Measurements from ENCODE around the gene ATP4A.

The ATP4A gene

GRCh38 chr19:35549879-35550523 lies 13.5 kb downstream of the ATP4A start:
- in situ Hi-C loops (cut with MboI; ENCODE audit: low sequenced_read_pairs) = no loop called here

- in situ Hi-C loops (cut with MboI; ENCODE audit: low sequenced_read_pairs) = no loop called here
Observed at GRCh38 chr19:35549174-35549788, 14.2 kb downstream of the ATP4A start.

GRCh38 chr19:35546532-35546931 lies 16.9 kb downstream of the ATP4A start:
- in situ Hi-C loops (cut with MboI; ENCODE audit: low sequenced_read_pairs) = no loop called here

GRCh38 chr19:35545855-35546381 lies 17.5 kb downstream of the ATP4A start:
- in situ Hi-C loops (cut with MboI; ENCODE audit: low sequenced_read_pairs) = no loop called here

DNA sequence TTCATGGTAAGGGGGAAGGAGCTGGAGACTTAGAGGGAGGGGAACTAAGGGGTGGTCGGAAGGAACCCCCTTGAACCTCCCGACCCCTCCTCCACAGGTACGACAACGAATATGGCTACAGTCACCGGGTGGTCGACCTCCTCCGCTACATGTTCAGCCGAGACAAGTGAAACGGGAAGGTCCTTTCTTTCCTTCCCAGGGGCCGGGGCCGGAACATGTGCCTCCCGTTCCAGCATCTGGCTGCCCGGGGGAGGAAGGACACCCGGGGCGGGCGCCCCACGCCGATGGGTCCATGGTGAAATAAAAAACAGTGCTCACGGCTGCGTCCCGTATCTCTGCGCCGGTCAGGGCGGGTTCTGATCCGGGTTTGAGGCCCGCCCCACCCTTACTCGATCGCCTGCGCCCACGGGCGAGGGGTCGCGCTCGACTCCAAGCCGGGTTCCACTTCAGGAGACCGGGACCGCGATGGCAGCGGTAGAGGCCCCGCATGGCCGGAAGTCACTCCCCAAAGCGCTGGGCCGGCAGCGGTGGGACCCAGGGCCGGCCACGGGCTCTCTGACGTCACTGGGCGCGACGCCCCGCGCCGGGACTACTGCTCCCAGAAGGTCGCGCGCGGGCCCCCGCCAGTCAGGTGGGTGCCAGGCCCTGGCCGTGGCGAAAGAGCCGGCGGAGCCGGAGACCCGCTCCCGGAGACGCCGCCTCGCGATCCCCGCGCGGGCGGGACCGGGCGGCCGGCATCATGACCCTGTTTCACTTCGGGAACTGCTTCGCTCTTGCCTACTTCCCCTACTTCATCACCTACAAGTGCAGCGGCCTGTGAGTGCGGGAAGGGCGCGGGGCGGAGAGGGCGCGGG lies 18.2 kb downstream of the ATP4A start, which contains the start of gene TMEM147:
Gene TMEM147, plus strand, starts transcription at position 626 of the 854 bp plus-strand sequence. Its CDS starts 114 bp downstream, at position 740.
- in situ Hi-C loops (cut with MboI; ENCODE audit: low sequenced_read_pairs) = no loop called here

- in situ Hi-C loops (cut with MboI; ENCODE audit: low sequenced_read_pairs) = no loop called here
Observed at GRCh38 chr19:35544110-35544802, 19.2 kb downstream of the ATP4A start.

DNA sequence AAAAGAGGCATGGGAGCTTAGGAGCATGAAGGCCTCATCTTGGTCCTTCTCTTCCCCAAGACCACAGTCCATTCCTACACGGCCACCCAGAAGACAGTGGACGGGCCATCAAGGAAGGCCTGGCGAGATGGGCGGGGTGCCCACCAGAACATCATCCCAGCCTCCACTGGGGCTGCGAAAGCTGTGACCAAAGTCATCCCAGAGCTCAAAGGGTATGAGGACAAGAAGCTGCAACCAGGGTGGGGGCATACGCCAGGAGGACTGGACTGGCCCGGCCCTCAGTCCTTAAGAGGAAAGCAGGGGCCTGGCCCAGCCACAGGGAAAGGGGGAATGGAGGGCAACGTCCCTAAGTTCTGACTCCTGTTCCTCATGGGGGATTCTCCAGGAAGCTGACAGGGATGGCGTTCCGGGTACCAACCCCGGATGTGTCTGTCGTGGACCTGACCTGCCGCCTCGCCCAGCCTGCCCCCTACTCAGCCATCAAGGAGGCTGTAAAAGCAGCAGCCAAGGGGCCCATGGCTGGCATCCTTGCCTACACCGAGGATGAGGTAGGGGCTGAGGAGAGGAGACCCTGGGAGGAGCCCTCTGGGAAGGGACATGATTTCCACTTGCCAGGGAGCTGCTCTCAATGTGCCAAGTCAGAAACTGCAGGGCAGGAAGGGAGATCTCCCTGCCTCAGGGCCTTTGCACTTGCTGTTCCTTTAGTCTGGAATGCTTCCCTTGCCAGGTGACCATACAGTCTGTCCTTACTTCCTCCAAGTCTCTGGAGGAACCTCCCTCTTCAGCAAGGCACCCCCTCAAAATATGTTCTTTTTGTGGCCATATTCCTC lies 20.0 kb downstream of the ATP4A start:
- in situ Hi-C loops (cut with MboI; ENCODE audit: low sequenced_read_pairs) = no loop called here

DNA sequence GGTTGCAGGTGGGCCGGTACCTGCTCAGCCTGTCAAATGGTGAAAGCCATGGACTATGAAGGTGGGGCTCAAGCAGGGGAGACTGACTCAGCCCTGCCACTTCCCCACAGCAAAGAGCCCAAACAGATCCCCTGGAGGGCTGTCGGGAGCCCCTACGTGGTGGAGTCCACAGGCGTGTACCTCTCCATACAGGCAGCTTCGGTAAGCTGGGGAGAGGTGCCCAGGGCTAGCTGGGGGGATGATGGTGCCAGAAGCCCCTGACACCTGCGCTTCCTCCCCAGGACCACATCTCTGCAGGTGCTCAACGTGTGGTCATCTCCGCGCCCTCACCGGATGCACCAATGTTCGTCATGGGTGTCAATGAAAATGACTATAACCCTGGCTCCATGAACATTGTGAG lies 21.2 kb downstream of the ATP4A start:
- in situ Hi-C loops (cut with MboI; ENCODE audit: low sequenced_read_pairs) = no loop called here

GRCh38 chr19:35540356-35540927 lies 23.0 kb downstream of the ATP4A start:
- in situ Hi-C loops (cut with MboI; ENCODE audit: low sequenced_read_pairs) = no loop called here

DNA sequence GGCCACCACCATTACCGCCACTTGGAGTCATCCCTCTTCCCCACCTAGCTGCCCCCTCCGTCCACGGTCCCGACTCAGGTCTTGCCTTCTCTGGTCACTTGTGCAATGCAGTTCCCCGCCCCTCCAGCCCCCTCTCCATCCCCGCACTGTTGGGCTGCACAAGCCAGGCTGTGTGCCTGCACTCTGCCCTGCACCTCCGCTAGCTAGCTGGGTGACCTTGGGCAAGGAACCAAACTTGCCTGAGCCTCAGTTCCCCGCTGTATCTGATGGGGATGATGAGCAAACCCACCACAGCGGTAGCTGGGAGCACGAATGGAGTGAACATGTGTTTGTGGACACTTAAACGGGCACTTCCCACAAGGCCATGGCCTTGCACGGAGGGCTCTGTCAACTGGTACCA lies 23.6 kb downstream of the ATP4A start:
- in situ Hi-C loops (cut with MboI; ENCODE audit: low sequenced_read_pairs) = no loop called here

DNA sequence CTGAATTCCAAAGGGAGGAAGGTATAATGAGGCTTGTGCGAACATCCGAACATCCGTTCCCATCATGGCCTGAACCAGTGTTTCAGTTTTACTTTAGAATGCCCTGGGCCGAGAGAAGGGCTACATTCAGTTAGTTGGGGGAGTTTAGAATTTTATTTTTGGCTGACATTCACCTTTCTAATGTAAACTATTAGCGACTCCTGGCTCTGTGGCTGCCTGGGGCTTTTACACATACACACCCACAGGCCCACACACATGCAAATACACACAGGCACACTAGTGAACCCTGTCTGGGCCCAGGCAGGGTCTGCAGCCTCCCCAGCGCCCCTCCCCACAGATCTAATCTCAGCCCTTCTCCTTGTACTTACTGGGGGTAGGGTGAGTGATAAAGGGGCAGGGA lies 24.1 kb downstream of the ATP4A start:
- in situ Hi-C loops (cut with MboI; ENCODE audit: low sequenced_read_pairs) = no loop called here

GRCh38 chr19:35534803-35535480 lies 28.5 kb downstream of the ATP4A start:
- in situ Hi-C loops (cut with MboI; ENCODE audit: low sequenced_read_pairs) = no loop called here

DNA sequence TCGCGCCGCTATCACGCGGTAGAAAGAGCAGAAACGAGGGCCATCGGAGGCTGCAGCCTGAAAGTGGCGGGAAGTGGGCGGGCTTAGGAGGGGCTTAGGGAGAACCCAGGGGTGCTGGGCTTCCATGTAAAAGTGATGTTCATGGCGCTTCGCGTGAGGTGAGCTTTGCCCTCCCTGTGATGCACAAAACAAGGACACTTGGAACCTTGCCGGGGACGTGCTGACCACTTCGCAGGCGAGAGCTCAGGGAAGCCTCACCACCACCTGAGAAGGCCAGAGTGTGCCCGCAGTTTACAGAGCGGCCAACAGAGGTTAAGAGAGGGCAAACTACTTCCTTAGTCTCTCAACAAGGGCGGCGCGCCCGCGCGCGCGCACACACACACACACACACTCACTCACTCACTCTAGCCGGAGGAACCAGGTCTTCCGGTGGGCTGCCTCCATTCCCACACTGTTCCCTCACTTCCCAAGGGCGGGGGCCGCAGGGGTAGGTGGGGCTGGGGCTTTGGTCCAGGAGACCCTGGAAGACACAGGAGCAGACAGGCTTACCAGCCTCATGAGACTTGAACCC lies 29.6 kb downstream of the ATP4A start:
- in situ Hi-C loops (cut with MboI; ENCODE audit: low sequenced_read_pairs) = no loop called here

DNA sequence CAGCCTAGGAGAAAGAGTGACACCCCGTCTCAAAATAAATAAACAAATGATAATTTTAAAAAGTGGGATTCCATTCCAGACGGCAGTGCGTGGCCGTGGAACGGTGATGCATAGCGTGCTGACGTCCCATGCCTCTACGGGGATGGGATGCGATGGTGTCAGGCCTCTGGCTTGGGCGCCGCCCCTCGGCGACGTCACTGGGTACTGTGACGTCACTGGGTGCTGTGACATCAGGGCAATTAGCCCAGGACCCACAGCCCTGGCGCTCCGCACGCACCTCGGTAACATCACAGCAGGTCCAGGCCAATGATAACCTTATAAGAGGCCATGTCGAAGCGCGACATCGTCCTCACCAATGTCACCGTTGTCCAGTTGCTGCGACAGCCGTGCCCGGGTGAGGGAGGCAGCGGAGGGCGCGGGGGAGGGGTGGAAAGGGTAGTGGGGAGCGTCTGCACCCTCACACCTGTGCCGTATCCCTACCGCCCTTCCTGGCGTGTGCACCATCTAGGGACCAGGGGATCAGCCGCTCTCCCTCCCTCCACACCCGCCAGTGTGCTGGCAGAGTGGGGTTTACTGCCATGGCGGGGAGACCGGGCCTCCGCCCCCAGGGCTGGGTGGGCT lies 30.1 kb downstream of the ATP4A start, which contains the start of gene GAPDHS:
Gene GAPDHS, plus strand, starts transcription at position 256 of the 621 bp plus-strand sequence. Its CDS starts 72 bp downstream, at position 328.
- in situ Hi-C loops (cut with MboI; ENCODE audit: low sequenced_read_pairs) = no loop called here

GRCh38 chr19:35531291-35531690 lies 32.2 kb downstream of the ATP4A start:
- in situ Hi-C loops (cut with MboI; ENCODE audit: low sequenced_read_pairs) = no loop called here

- in situ Hi-C loops (cut with MboI; ENCODE audit: low sequenced_read_pairs) = no loop called here
Observed at GRCh38 chr19:35529241-35530218, 33.9 kb downstream of the ATP4A start.
